ENCODE results near the gene NT5DC4.

NT5DC4 gene

GRCh38 chr2:112682101-112682500 lies 38.7 kb upstream of the NT5DC4 start:
- Histone ChIP-seq H3K27ac (replicated peaks) (peak overlapping the region; percentile 27), H3K4me3 (replicated peaks; ENCODE audit: insufficient read depth, low read length) (no peak overlapping the region), H3K27me3 (ENCODE audit: insufficient read depth, poor library complexity, severe bottlenecking) (no peaks in the 10 kb centered on the region)
- peak; percentile 83 to 97 for DNase-seq (ENCODE audit: low read depth in 1 of 2, low spot score in 1 of 2)
- TF ChIP-seq SPI1 (IDR thresholded peaks at IDR 0.05; ENCODE audit: borderline replicate concordance, low read depth), result peak; percentile 36; the same call in 1 of the 2 replicates
- TF ChIP-seq POLR2AphosphoS5 (IDR thresholded peaks at IDR 0.05; ENCODE audit: low read depth), result peak; percentile 43; the same call in 1 of the 2 replicates
- TF ChIP-seq, protein P1, sequence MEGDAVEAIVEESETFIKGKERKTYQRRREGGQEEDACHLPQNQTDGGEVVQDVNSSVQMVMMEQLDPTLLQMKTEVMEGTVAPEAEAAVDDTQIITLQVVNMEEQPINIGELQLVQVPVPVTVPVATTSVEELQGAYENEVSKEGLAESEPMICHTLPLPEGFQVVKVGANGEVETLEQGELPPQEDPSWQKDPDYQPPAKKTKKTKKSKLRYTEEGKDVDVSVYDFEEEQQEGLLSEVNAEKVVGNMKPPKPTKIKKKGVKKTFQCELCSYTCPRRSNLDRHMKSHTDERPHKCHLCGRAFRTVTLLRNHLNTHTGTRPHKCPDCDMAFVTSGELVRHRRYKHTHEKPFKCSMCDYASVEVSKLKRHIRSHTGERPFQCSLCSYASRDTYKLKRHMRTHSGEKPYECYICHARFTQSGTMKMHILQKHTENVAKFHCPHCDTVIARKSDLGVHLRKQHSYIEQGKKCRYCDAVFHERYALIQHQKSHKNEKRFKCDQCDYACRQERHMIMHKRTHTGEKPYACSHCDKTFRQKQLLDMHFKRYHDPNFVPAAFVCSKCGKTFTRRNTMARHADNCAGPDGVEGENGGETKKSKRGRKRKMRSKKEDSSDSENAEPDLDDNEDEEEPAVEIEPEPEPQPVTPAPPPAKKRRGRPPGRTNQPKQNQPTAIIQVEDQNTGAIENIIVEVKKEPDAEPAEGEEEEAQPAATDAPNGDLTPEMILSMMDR (IDR thresholded peaks at IDR 0.05; ENCODE audit: insufficient read depth, low read length), result no peak
- TF ChIP-seq, protein P2, sequence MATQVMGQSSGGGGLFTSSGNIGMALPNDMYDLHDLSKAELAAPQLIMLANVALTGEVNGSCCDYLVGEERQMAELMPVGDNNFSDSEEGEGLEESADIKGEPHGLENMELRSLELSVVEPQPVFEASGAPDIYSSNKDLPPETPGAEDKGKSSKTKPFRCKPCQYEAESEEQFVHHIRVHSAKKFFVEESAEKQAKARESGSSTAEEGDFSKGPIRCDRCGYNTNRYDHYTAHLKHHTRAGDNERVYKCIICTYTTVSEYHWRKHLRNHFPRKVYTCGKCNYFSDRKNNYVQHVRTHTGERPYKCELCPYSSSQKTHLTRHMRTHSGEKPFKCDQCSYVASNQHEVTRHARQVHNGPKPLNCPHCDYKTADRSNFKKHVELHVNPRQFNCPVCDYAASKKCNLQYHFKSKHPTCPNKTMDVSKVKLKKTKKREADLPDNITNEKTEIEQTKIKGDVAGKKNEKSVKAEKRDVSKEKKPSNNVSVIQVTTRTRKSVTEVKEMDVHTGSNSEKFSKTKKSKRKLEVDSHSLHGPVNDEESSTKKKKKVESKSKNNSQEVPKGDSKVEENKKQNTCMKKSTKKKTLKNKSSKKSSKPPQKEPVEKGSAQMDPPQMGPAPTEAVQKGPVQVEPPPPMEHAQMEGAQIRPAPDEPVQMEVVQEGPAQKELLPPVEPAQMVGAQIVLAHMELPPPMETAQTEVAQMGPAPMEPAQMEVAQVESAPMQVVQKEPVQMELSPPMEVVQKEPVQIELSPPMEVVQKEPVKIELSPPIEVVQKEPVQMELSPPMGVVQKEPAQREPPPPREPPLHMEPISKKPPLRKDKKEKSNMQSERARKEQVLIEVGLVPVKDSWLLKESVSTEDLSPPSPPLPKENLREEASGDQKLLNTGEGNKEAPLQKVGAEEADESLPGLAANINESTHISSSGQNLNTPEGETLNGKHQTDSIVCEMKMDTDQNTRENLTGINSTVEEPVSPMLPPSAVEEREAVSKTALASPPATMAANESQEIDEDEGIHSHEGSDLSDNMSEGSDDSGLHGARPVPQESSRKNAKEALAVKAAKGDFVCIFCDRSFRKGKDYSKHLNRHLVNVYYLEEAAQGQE (IDR thresholded peaks at IDR 0.05; ENCODE audit: insufficient replicate concordance, low read depth), result no peak
- TF ChIP-seq GABPA (IDR thresholded peaks at IDR 0.05; ENCODE audit: low read depth), result no peak

DNA sequence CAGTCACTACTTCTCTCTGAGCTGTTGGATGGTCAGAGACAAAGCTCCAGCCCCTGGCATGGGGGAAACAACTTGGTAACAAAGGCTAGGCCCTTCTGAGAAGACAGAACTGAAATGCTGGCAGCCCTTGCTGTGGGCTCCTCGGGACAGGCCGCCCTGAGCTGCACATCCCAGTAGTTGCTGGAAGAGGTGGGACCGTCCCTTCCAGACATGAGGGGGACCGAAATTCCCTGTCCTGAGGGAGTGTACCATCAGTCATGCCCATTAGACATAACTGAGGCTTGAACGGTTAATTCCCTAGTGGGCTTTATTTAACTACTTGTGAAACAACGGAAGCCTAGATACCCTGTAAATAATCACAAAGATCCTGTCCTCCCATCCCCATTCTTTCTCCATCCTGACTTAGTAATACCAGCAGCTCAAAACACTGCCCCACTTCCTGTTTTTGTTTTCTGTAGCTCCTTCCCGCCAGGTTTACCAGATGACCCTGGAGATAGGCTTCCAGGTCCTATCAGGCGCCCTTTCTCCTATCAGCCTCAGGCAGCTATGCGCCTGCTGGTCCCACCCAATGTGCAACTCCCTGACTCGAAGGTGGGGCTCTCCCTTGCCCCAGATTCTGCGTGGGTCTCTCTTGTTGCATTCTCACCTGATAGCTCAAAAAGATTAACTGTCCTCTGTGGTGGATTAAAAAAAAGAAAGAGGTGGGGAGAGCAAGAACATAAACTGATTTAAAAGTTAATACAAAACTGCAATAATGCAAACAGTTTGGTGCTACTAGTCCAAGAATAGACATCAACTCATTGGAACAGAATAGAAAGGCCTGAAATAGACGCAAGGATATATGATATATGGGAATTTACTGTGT lies 37.0 kb upstream of the NT5DC4 start:
- TF ChIP-seq, protein P2 (IDR thresholded peaks at IDR 0.05; ENCODE audit: insufficient replicate concordance, low read depth), result no peak
- TF ChIP-seq SPI1 (IDR thresholded peaks at IDR 0.05; ENCODE audit: borderline replicate concordance, low read depth) (peak; percentile 97), GABPA (IDR thresholded peaks at IDR 0.05; ENCODE audit: low read depth) (no peak; the same call in 1 of the 2 replicates)
- TF ChIP-seq, protein P1 (IDR thresholded peaks at IDR 0.05; ENCODE audit: insufficient read depth, low read length), result no peak
- Histone ChIP-seq H3K27ac (replicated peaks) (peak overlapping the region; percentile 41), H3K27me3 (ENCODE audit: insufficient read depth, poor library complexity, severe bottlenecking) (no peaks in the 10 kb centered on the region), H3K4me3 (replicated peaks; ENCODE audit: insufficient read depth, low read length) (no peak overlapping the region)
- peak in 1 of 2 experiments; percentile 41 for DNase-seq (ENCODE audit: low read depth in 1 of 2, low spot score in 1 of 2)

DNA sequence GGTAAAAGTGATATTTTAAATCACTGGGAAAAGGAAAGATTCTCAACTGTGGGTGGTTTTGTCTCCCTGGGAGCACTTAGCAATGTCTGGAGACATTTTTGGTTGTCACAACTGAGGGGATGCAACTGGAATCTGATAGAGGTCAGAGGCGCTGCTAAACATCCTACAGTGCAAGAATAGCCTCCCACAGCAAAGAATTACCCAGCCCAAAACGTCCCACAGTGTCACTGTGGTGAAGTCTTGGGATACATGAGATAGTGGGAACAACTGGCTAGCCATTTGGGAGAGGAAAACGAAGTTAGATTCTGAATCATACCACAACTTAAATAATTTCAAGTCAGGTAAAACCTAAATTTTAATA lies 36.4 kb upstream of the NT5DC4 start:
- no peak for TF ChIP-seq SPI1 (IDR thresholded peaks at IDR 0.05; ENCODE audit: borderline replicate concordance, low read depth)
- no peak for TF ChIP-seq GABPA (IDR thresholded peaks at IDR 0.05; ENCODE audit: low read depth)
- TF ChIP-seq, protein P2 (IDR thresholded peaks at IDR 0.05; ENCODE audit: insufficient replicate concordance, low read depth), result no peak
- TF ChIP-seq, protein P1 (IDR thresholded peaks at IDR 0.05; ENCODE audit: insufficient read depth, low read length), result no peak
- no peak for TF ChIP-seq POLR2AphosphoS5 (IDR thresholded peaks at IDR 0.05; ENCODE audit: low read depth)
- no peak for DNase-seq (ENCODE audit: low read depth in 1 of 2, low spot score in 1 of 2)
- Histone ChIP-seq H3K27me3 (ENCODE audit: insufficient read depth, poor library complexity, severe bottlenecking) (no peaks in the 10 kb centered on the region), H3K4me3 (replicated peaks; ENCODE audit: insufficient read depth, low read length) (no peak overlapping the region), H3K27ac (replicated peaks) (peak overlapping the region; percentile 41)

Measured in HL-60 (cell line).